Suprapubic skin (tissue), 4 donors: ENCODE data around the gene SYT1. TPM values are rescaled to one million over a fixed set of nuclear protein-coding genes. Genes with fewer than 3 reads are reported as not detected.

Source experiments
- DNase-seq, 2 donors: peaks; one replicate each; pipeline ENCODE4 v3.0.0-alpha.2; 2019; ENCODE audit warnings: low spot score in 2 of 2
- H3K27ac ChIP-seq: fragments of 200-600 bp; sonication (generic); one replicate; pipeline ENCODE4 v1.5.1; 2019
- H3K27me3 ChIP-seq: fragments of 200-600 bp; sonication (generic); one replicate; pipeline ENCODE4 v1.5.1; 2019
- H3K36me3 ChIP-seq: fragments of 200-600 bp; sonication (generic); one replicate; pipeline ENCODE4 v1.5.1; 2019
- H3K4me1 ChIP-seq: fragments of 200-600 bp; sonication (generic); one replicate; pipeline ENCODE4 v1.5.1; 2019
- H3K4me3 ChIP-seq: fragments of 200-600 bp; sonication (generic); one replicate; pipeline ENCODE4 v1.5.1; 2019; ENCODE audit warnings: mild to moderate bottlenecking
- H3K9me3 ChIP-seq: fragments of 200-600 bp; sonication (generic); one replicate; pipeline ENCODE4 v1.5.1; 2019
- EP300 ChIP-seq: sonication (generic); formaldehyde crosslinking; IDR thresholded peaks from one replicate; pipeline ENCODE4 v1.6.1; 2017; ENCODE audit warnings: antibody characterized with exemption
- POLR2A ChIP-seq, 2 donors: fragments of 450-650 bp; IDR thresholded peaks; one replicate each; pipeline ENCODE4 v1.6.1; 2017; ENCODE audit warnings: antibody characterized with exemption in 2 of 2, mild to moderate bottlenecking in 2 of 2, moderate library complexity in 2 of 2
- POLR2AphosphoS5 ChIP-seq, 3 donors: sonication (generic); formaldehyde crosslinking; IDR thresholded peaks; one replicate each; pipeline ENCODE4 v1.6.1; 2017; ENCODE audit warnings: antibody characterized with exemption in 3 of 3
- WGBS: methylation state at CpG from one replicate; pipeline ENCODE4 v1.1.5; 2018; 5-methylcytosine and 5-hydroxymethylcytosine counted together
- total RNA-seq, 4 donors: library from RNA; depleted of rRNA; stranded (reverse); fragments of >200 nt; gene quantifications; one replicate each; pipeline ENCODE4 v1.1.0, GENCODE V29; 2016
- TF ChIP-seq, protein P1 (sequence below), 2 donors: fragments of 200-600 bp in 1 of 2; fragments of 450-650 bp in 1 of 2; sonication (generic) in 1 of 2; IDR thresholded peaks; one replicate each; pipeline ENCODE4 v1.5.1; 2016 to 2019; ENCODE audit warnings: antibody characterized with exemption in 2 of 2, mild to moderate bottlenecking in 1 of 2, moderate library complexity in 1 of 2

SYT1 gene
- total RNA-seq, 4 donors from 2014 or later = 0.15 to 0.31 TPM; not detected in 2

DNA sequence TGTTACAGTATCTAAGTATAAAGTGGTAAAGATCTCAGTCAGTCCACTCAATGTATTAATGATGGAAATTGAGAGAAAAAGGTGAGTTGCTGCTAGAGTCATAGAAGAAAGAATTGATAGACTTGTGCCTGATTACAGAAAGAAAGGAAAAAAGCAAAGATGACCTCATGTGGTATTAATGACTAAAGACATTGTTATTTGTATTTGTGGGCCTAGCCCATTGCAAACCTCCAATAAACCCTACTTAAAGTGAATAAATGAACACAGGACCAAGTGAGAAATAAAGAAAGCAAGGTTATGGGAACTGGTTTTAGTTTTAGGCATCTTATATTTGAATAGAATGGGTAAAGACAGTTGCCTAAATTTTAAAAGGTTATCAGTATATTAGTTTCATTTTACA lies 105.5 kb downstream of the SYT1 start:
- Histone ChIP-seq H3K4me3 (no peak overlapping the region), H3K27me3 (no peaks in the 10 kb centered on the region), H3K27ac (no peak overlapping the region), H3K9me3 (no peaks in the 10 kb centered on the region), H3K4me1 (no peaks in the 10 kb centered on the region), H3K36me3 (no peaks in the 10 kb centered on the region)
- DNase-seq = no peak
- TF ChIP-seq, protein P1, sequence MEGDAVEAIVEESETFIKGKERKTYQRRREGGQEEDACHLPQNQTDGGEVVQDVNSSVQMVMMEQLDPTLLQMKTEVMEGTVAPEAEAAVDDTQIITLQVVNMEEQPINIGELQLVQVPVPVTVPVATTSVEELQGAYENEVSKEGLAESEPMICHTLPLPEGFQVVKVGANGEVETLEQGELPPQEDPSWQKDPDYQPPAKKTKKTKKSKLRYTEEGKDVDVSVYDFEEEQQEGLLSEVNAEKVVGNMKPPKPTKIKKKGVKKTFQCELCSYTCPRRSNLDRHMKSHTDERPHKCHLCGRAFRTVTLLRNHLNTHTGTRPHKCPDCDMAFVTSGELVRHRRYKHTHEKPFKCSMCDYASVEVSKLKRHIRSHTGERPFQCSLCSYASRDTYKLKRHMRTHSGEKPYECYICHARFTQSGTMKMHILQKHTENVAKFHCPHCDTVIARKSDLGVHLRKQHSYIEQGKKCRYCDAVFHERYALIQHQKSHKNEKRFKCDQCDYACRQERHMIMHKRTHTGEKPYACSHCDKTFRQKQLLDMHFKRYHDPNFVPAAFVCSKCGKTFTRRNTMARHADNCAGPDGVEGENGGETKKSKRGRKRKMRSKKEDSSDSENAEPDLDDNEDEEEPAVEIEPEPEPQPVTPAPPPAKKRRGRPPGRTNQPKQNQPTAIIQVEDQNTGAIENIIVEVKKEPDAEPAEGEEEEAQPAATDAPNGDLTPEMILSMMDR (IDR thresholded peaks at IDR 0.05) = no peak
- TF ChIP-seq POLR2AphosphoS5 (IDR thresholded peaks at IDR 0.05) (no peak), EP300 (no peak), POLR2A (IDR thresholded peaks at IDR 0.05) (no peak)

DNA sequence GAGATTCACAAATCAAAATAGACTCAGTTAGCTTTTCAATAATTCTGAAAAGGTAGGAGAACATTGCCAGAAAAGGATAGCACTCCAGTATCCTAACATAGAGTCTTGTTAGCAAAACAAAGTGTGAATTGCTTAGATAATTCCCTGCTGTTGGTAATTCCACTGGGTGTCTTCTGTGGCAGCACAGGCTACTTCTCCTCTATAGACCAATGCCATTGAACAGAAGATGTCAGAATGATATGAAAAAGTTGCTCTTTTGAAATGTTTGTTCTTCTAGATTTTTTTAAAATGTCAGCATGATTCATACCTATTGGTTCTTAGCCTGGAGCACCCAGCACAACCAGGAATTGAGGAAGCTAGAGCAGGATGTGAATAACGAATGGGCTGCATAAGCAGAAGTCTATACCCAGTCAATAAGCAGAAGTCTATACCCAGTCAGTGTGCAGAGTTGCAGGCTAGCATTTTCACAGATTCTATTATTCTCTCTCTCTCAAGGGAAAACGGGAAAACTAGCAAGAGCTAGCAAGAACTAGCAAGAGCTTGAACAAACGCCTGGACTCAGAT lies 112.8 kb downstream of the SYT1 start:
- no peaks in the 10 kb centered on the region for H3K9me3 ChIP-seq
- no peaks in the 10 kb centered on the region for H3K4me1 ChIP-seq
- H3K36me3 ChIP-seq = no peaks in the 10 kb centered on the region
- TF ChIP-seq POLR2AphosphoS5 (IDR thresholded peaks at IDR 0.05) = no peak
- no peak for TF ChIP-seq EP300
- TF ChIP-seq, protein P1 (IDR thresholded peaks at IDR 0.05) = no peak
- TF ChIP-seq POLR2A (IDR thresholded peaks at IDR 0.05) = no peak
- DNase-seq = no peak
- 40% methylated on average over 3 of the region's 3 CpGs for WGBS
- H3K27me3 ChIP-seq = no peaks in the 10 kb centered on the region
- H3K4me3 ChIP-seq = no peak overlapping the region
- no peak overlapping the region for H3K27ac ChIP-seq

DNA sequence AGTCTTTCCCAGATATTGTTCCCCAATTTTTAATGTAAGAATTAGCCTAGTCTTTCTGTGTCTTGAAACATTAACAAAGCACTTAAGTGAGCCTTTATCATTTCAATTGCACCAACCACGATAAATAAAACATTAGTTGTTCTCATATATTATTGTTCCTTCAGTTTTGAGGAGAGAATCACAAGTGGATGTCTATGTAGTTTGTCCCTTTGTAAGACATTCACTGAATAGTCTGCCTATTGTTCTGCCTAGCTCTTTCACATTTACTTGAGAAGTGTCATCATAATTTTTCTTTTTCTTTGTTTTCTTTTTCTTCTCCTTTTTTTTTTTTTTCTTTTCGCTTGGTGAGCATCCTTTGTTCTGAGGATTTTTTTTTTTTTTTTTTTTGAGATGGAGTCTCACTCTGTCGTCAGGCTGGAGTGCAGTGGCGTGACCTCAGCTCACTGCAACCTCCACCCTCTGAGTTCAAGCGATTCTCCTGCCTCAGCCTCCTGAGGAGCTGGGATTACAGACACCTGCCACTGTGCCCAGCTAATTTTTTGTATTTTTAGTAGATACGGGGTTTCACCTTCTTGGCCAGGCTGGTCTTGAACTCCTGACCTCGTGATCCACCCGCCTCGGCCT lies 129.7 kb downstream of the SYT1 start:
- TF ChIP-seq POLR2AphosphoS5 (IDR thresholded peaks at IDR 0.05) = no peak
- no peak for TF ChIP-seq POLR2A (IDR thresholded peaks at IDR 0.05)
- TF ChIP-seq EP300 = no peak
- Histone ChIP-seq H3K27me3 (no peaks in the 10 kb centered on the region), H3K4me1 (no peaks in the 10 kb centered on the region), H3K4me3 (no peak overlapping the region), H3K27ac (no peak overlapping the region), H3K9me3 (no peaks in the 10 kb centered on the region), H3K36me3 (no peaks in the 10 kb centered on the region)
- DNase-seq = no peak
- WGBS = 93% methylated on average over 9 of the region's 9 CpGs

DNA sequence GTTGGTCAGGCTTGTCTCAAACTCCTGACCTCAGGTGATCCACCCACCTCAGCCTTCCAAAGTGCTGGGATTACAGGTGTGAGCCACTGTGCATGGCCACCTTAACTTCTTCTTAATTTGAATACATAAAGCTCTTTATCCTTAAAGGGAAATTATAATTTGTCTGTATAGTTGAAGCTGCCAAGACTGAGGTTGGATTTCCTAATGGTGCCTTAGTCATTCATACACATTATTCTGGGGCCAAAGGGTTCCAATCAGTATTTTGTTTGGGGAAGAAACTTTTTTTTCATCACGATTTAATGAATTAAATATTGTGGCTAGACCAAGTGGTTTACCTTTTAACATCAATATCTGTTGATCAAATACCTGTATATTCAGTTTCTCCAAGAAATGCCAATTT lies 135.9 kb downstream of the SYT1 start:
- Histone ChIP-seq H3K9me3 (no peaks in the 10 kb centered on the region), H3K4me1 (no peaks in the 10 kb centered on the region), H3K4me3 (no peak overlapping the region), H3K27me3 (no peaks in the 10 kb centered on the region), H3K27ac (no peak overlapping the region), H3K36me3 (no peaks in the 10 kb centered on the region)
- TF ChIP-seq POLR2AphosphoS5 (IDR thresholded peaks at IDR 0.05) = no peak
- TF ChIP-seq, protein P1 (IDR thresholded peaks at IDR 0.05) = no peak
- no peak for TF ChIP-seq POLR2A (IDR thresholded peaks at IDR 0.05)
- TF ChIP-seq EP300 = no peak
- DNase-seq = no peak
- WGBS = 79% methylated on average over 1 of the region's 1 CpG

DNA sequence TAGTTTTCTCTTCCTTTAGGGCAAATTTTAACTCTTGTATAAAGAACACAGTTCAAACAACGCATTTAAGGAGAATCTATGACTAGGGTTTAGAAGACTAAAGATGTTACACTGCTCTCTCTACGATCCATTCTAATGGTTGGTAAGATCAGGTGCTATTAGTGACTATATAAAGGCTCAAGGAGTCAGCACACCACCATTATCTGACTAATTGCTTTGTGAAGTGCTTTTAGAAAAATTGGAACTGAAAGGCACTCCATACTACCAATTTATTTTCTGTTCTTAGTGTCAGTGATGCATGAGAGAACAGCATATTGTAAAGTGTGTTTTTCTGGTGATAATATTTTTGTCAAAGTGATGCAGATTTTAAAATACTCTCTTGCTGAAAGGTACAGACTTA lies 136.8 kb downstream of the SYT1 start:
- Histone ChIP-seq H3K27ac (no peak overlapping the region), H3K4me1 (no peaks in the 10 kb centered on the region), H3K4me3 (no peak overlapping the region), H3K36me3 (no peaks in the 10 kb centered on the region), H3K9me3 (no peaks in the 10 kb centered on the region), H3K27me3 (no peaks in the 10 kb centered on the region)
- DNase-seq = no peak
- 83% methylated on average over 2 of the region's 2 CpGs for WGBS
- TF ChIP-seq POLR2A (IDR thresholded peaks at IDR 0.05) = no peak
- TF ChIP-seq, protein P1 (IDR thresholded peaks at IDR 0.05) = no peak
- TF ChIP-seq EP300 = no peak
- no peak for TF ChIP-seq POLR2AphosphoS5 (IDR thresholded peaks at IDR 0.05)

DNA sequence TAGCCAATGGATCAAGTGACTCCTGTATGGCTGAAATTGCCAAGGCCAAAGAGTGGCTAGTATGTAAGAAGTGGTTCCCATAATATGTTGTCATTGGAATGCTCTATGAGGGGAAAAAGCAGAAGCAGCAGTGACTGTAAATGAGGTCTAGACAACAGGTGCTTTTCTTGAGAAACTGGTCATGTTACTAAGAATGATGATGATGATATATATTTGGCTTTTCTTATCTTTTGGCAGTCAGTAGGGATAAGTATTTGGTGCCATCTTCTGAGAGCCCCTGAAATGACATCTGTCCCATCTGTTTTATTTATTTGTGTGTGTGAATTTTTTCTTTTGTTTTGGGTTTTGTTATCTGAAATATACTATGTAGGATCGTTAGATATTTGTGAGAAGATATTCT lies 141.7 kb downstream of the SYT1 start:
- Histone ChIP-seq H3K9me3 (no peaks in the 10 kb centered on the region), H3K27ac (no peak overlapping the region), H3K4me3 (no peak overlapping the region), H3K4me1 (no peaks in the 10 kb centered on the region), H3K27me3 (no peaks in the 10 kb centered on the region), H3K36me3 (no peaks in the 10 kb centered on the region)
- DNase-seq = no peak
- 76% methylated on average over 1 of the region's 1 CpG for WGBS
- TF ChIP-seq POLR2A (IDR thresholded peaks at IDR 0.05) = no peak
- no peak for TF ChIP-seq EP300
- TF ChIP-seq, protein P1 (IDR thresholded peaks at IDR 0.05) = no peak
- no peak for TF ChIP-seq POLR2AphosphoS5 (IDR thresholded peaks at IDR 0.05)
